HepG2 (cell line): ENCODE results near the gene SLC43A1. TPM values are rescaled to one million over a fixed set of nuclear protein-coding genes. Genes with fewer than 3 reads are reported as not detected.

Experiments used
- ATF3 ChIP-seq: sonication (generic); formaldehyde crosslinking; IDR thresholded peaks from 2 replicates; pipeline ENCODE4 v1.4.0; 2020; ENCODE audit warnings: missing genetic modification reagents
- CEBPG ChIP-seq: IDR thresholded peaks from 2 replicates; pipeline ENCODE4 v1.6.1; 2016
- ESRRA ChIP-seq: sonication (generic); formaldehyde crosslinking; IDR thresholded peaks from 2 replicates; pipeline ENCODE4 v1.5.1; 2020; ENCODE audit warnings: mild to moderate bottlenecking, low read depth, missing genetic modification reagents
- EZH2 ChIP-seq: conservative IDR thresholded peaks from 2 replicates; pipeline ENCODE4 v1.6.1; 2012; ENCODE audit warnings: mild to moderate bottlenecking, low read depth, low read length, moderate library complexity
- FOXP1 ChIP-seq, 2 experiments: fragments of 450-650 bp in 1 of 2; IDR thresholded peaks; 2 replicates each; pipeline ENCODE4 v1.6.1; 2017 to 2018; ENCODE audit warnings: antibody characterized with exemption in 1 of 2
- HDAC1 ChIP-seq: sonication (generic); formaldehyde crosslinking; IDR thresholded peaks from 2 replicates; pipeline ENCODE4 v1.5.1; 2020; ENCODE audit warnings: mild to moderate bottlenecking, missing genetic modification reagents
- HDAC2 ChIP-seq: sonication (generic); formaldehyde crosslinking; IDR thresholded peaks from 2 replicates; pipeline ENCODE4 v1.4.0; 2020; ENCODE audit warnings: missing genetic modification reagents
- HIVEP1 ChIP-seq: sonication (generic); formaldehyde crosslinking; IDR thresholded peaks from 2 replicates; pipeline ENCODE4 v1.4.0; 2020; ENCODE audit warnings: mild to moderate bottlenecking, missing genetic modification reagents
- IKZF1 ChIP-seq: fragments of 450-650 bp; IDR thresholded peaks from 2 replicates; pipeline ENCODE4 v1.7.1; 2016
- LCORL ChIP-seq, 2 experiments: fragments of 450-650 bp in 1 of 2; sonication (generic) in 1 of 2; formaldehyde crosslinking in 1 of 2; IDR thresholded peaks; 2 replicates each; pipeline versions ENCODE4 v1.5.0 to v1.6.1; 2017 to 2020; ENCODE audit warnings: antibody characterized with exemption in 1 of 2, missing genetic modification reagents in 1 of 2
- MAFK ChIP-seq, 2 experiments: IDR thresholded peaks in 1 of 2; conservative IDR thresholded peaks in 1 of 2; 2 replicates each; pipeline ENCODE4 v1.6.1; 2011; ENCODE audit warnings: improper control_type of control experiment in 2 of 2, low read length in 2 of 2
- MXD4 ChIP-seq: IDR thresholded peaks from 2 replicates; pipeline ENCODE4 v1.6.1; 2016; ENCODE audit warnings: mild to moderate bottlenecking, missing biosample characterization, missing genetic modification reagents
- MXI1 ChIP-seq: IDR thresholded peaks from 3 replicates; pipeline ENCODE4 v1.6.1; 2012; ENCODE audit warnings: low read depth, low read length, inconsistent platforms, borderline replicate concordance
- NBN ChIP-seq: fragments of 450-650 bp; conservative IDR thresholded peaks from 2 replicates; pipeline ENCODE4 v1.6.1; 2017
- NR2F1 ChIP-seq, 2 experiments: fragments of 450-650 bp in 1 of 2; formaldehyde crosslinking in 1 of 2; IDR thresholded peaks; 2 replicates each; pipeline versions ENCODE4 v1.5.0 to v1.6.1; 2016 to 2020; ENCODE audit warnings: mild to moderate bottlenecking in 1 of 2, missing compliant biosample characterization in 1 of 2, missing genetic modification reagents in 1 of 2, moderate library complexity in 1 of 2
- RFX1 ChIP-seq: fragments of 450-650 bp; IDR thresholded peaks from 2 replicates; pipeline ENCODE4 v1.6.1; 2017
- RFXAP ChIP-seq: sonication (generic); formaldehyde crosslinking; IDR thresholded peaks from 2 replicates; pipeline ENCODE4 v1.4.0; 2020; ENCODE audit warnings: missing genetic modification reagents, borderline replicate concordance
- SALL1 ChIP-seq: sonication (generic); formaldehyde crosslinking; IDR thresholded peaks from 2 replicates; pipeline ENCODE4 v1.8.0; 2022; ENCODE audit warnings: mild to moderate bottlenecking, missing genetic modification reagents
- TARDBP ChIP-seq: sonication (generic); formaldehyde crosslinking; IDR thresholded peaks from 2 replicates; pipeline ENCODE4 v1.8.0; 2022; ENCODE audit warnings: mild to moderate bottlenecking, missing genetic modification reagents
- TP53 ChIP-seq: sonication (generic); formaldehyde crosslinking; conservative IDR thresholded peaks from 2 replicates; pipeline ENCODE4 v1.4.0; 2020; ENCODE audit warnings: missing genetic modification reagents
- TSC22D2 ChIP-seq: sonication (generic); formaldehyde crosslinking; IDR thresholded peaks from 2 replicates; pipeline ENCODE4 v1.5.1; 2020; ENCODE audit warnings: missing genetic modification reagents, mild to moderate bottlenecking, borderline replicate concordance
- ZFY ChIP-seq: sonication (generic); formaldehyde crosslinking; IDR thresholded peaks from 2 replicates; pipeline ENCODE4 v1.4.0; 2020; ENCODE audit warnings: missing genetic modification reagents
- ZMYM3 ChIP-seq: sonication (generic); formaldehyde crosslinking; IDR thresholded peaks from 2 replicates; pipeline ENCODE4 v1.5.1; 2020; ENCODE audit warnings: mild to moderate bottlenecking, missing genetic modification reagents
- ZNF232 ChIP-seq: sonication (generic); formaldehyde crosslinking; IDR thresholded peaks from 2 replicates; pipeline ENCODE4 v1.4.0; 2020; ENCODE audit warnings: missing genetic modification reagents, borderline replicate concordance
- ZNF3 ChIP-seq: IDR thresholded peaks from 2 replicates; pipeline ENCODE4 v1.7.0; 2017; ENCODE audit warnings: inconsistent platforms
- ZNF382 ChIP-seq: sonication (generic); formaldehyde crosslinking; IDR thresholded peaks from 2 replicates; pipeline ENCODE4 v1.5.0; 2020; ENCODE audit warnings: missing genetic modification reagents, mild to moderate bottlenecking, borderline replicate concordance
- ZNF660 ChIP-seq: sonication (generic); formaldehyde crosslinking; IDR thresholded peaks from 2 replicates; pipeline ENCODE4 v1.5.1; 2020; ENCODE audit warnings: mild to moderate bottlenecking, low read depth, missing genetic modification reagents, borderline replicate concordance
- ZNF790 ChIP-seq: sonication (generic); formaldehyde crosslinking; IDR thresholded peaks from 2 replicates; pipeline ENCODE4 v1.8.0; 2022; ENCODE audit warnings: missing genetic modification reagents, mild to moderate bottlenecking, borderline replicate concordance
- ZSCAN20 ChIP-seq: sonication (generic); formaldehyde crosslinking; IDR thresholded peaks from 2 replicates; pipeline ENCODE4 v1.4.0; 2020; ENCODE audit warnings: missing genetic modification reagents, mild to moderate bottlenecking, borderline replicate concordance
- ZSCAN21 ChIP-seq: sonication (generic); formaldehyde crosslinking; IDR thresholded peaks from 2 replicates; pipeline ENCODE4 v1.8.0; 2022; ENCODE audit warnings: mild to moderate bottlenecking, missing genetic modification reagents, moderate library complexity, borderline replicate concordance
- polyA plus RNA-seq, 8 experiments: library from polyadenylated mRNA; depleted of rRNA in 3 of 8; stranded (reverse) in 7 of 8; unstranded in 1 of 8; fragments of >200 nt; fragmentation: Illumina TruSeq in 4 of 8; extraction: Trizol in 4 of 8; gene quantifications; 2 replicates each; pipeline versions ENCODE4 v1.2.1 to v1.2.3, GENCODE V29; 2011 to 2016; ENCODE audit warnings: low read depth in 4 of 8, missing spikeins in 1 of 8, mixed read lengths in 1 of 8; ENCODE audit not compliant: insufficient read depth in 1 of 8
- total RNA-seq, 5 experiments: library from RNA; depleted of rRNA; stranded (reverse); fragments of >200 nt; fragmentation: Illumina TruSeq; extraction: Trizol; gene quantifications; 2 replicates each; pipeline ENCODE4 v1.2.3, GENCODE V29; 2016; ENCODE audit warnings: low read depth in 1 of 5
- TF ChIP-seq, protein P1 (sequence below): IDR thresholded peaks from 2 replicates; pipeline ENCODE4 v1.6.1; 2018; ENCODE audit warnings: missing genetic modification reagents
- TF ChIP-seq, protein P2 (sequence below): sonication (generic); formaldehyde crosslinking; IDR thresholded peaks from 2 replicates; pipeline ENCODE4 v1.8.1; 2023; ENCODE audit warnings: mild to moderate bottlenecking, missing genetic modification reagents

Gene SLC43A1
- total and polyA plus RNA-seq, 2 of the 13 experiments (the other 11 are each of a cell fraction or from before 2014, with no cell fraction given) = 72.3 to 87.6 TPM

- TF ChIP-seq ZNF3 (no peak), NR2F1 (CRISPR knock-in tag; IDR thresholded peaks at IDR 0.05) (peak; percentile 93 to 94), NBN (no peak), HDAC1 (CRISPR knock-in tag) (peak; percentile 66), ZSCAN20 (CRISPR knock-in tag) (no peak), ESRRA (peak; percentile 78; the same call in 1 of the 2 replicates), RFXAP (no peak), ZMYM3 (CRISPR knock-in tag) (no peak; the same call in 1 of the 2 replicates), ZNF660 (CRISPR knock-in tag) (no peak), HDAC2 (peak; percentile 82; the same call in 1 of the 2 replicates), ZFY (CRISPR knock-in tag) (peak; percentile 42; the same call in 1 of the 2 replicates), FOXP1 (IDR thresholded peaks at IDR 0.05) (no peak), FOXP1 (CRISPR knock-in tag; IDR thresholded peaks at IDR 0.05) (peak; percentile 76), RFX1 (no peak), MAFK (conservative IDR thresholded peaks at IDR 0.05 in 1 of 2, IDR thresholded peaks at IDR 0.05 in 1 of 2; ENCODE audit: low read length in 2 of 2) (no peak), ZSCAN21 (CRISPR knock-in tag) (no peak), HIVEP1 (CRISPR knock-in tag) (no peak), ZNF790 (CRISPR knock-in tag) (no peak), SALL1 (CRISPR knock-in tag) (peak; percentile 29; the same call in 1 of the 2 replicates), ZNF382 (no peak), TARDBP (CRISPR knock-in tag) (0 out of 2 replicates have a peak, but pooled peaks have one; percentile 44), CEBPG (peak; percentile 42), LCORL (IDR thresholded peaks at IDR 0.05) (no peak), LCORL (CRISPR knock-in tag; IDR thresholded peaks at IDR 0.05) (no peak), TP53 (no peak), MXD4 (0 out of 2 replicates have a peak, but pooled peaks have one; percentile 31), ZNF232 (no peak), ATF3 (CRISPR knock-in tag) (no peak), TSC22D2 (no peak), IKZF1 (no peak), MXI1 (peak; percentile 37; the same call in 1 of the 3 replicates), EZH2 (no peak)
- TF ChIP-seq, protein P1, sequence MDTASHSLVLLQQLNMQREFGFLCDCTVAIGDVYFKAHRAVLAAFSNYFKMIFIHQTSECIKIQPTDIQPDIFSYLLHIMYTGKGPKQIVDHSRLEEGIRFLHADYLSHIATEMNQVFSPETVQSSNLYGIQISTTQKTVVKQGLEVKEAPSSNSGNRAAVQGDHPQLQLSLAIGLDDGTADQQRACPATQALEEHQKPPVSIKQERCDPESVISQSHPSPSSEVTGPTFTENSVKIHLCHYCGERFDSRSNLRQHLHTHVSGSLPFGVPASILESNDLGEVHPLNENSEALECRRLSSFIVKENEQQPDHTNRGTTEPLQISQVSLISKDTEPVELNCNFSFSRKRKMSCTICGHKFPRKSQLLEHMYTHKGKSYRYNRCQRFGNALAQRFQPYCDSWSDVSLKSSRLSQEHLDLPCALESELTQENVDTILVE (CRISPR knock-in tag) = 0 out of 2 replicates have a peak, but pooled peaks have one; percentile 15
- TF ChIP-seq, protein P2, sequence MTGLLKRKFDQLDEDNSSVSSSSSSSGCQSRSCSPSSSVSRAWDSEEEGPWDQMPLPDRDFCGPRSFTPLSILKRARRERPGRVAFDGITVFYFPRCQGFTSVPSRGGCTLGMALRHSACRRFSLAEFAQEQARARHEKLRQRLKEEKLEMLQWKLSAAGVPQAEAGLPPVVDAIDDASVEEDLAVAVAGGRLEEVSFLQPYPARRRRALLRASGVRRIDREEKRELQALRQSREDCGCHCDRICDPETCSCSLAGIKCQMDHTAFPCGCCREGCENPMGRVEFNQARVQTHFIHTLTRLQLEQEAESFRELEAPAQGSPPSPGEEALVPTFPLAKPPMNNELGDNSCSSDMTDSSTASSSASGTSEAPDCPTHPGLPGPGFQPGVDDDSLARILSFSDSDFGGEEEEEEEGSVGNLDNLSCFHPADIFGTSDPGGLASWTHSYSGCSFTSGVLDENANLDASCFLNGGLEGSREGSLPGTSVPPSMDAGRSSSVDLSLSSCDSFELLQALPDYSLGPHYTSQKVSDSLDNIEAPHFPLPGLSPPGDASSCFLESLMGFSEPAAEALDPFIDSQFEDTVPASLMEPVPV (CRISPR knock-in tag) = no peak
Observed at GRCh38 chr11:57502870-57503269, 12.6 kb downstream of the SLC43A1 start (continued).
